HepG2 (cell line): ENCODE data around the gene UQCRC1. TPM values are rescaled to one million over a fixed set of nuclear protein-coding genes. Genes with fewer than 3 reads are reported as not detected.

ENCODE experiments used
- FOSL2 ChIP-seq: sonication (generic); formaldehyde crosslinking; IDR thresholded peaks from 2 replicates; pipeline ENCODE4 v1.4.0; 2020; ENCODE audit warnings: missing genetic modification reagents
- MTF1 ChIP-seq: sonication (generic); formaldehyde crosslinking; IDR thresholded peaks from 2 replicates; pipeline ENCODE4 v1.5.0; 2020; ENCODE audit warnings: missing genetic modification reagents
- SRY ChIP-seq: sonication (generic); formaldehyde crosslinking; IDR thresholded peaks from 2 replicates; pipeline ENCODE4 v1.8.0; 2022; ENCODE audit warnings: mild to moderate bottlenecking, missing genetic modification reagents
- TBX3 ChIP-seq: fragments of 450-650 bp; IDR thresholded peaks from 2 replicates; pipeline ENCODE4 v1.6.1; 2017; ENCODE audit warnings: antibody characterized with exemption, mild to moderate bottlenecking, inconsistent platforms, borderline replicate concordance
- TFAP4 ChIP-seq: sonication (generic); IDR thresholded peaks from 2 replicates; pipeline ENCODE4 v1.6.1; 2016; ENCODE audit warnings: low read depth, borderline replicate concordance
- ZNF414 ChIP-seq: sonication (generic); formaldehyde crosslinking; IDR thresholded peaks from 2 replicates; pipeline ENCODE4 v1.5.0; 2020; ENCODE audit warnings: missing genetic modification reagents
- ZNF44 ChIP-seq: sonication (generic); formaldehyde crosslinking; IDR thresholded peaks from 2 replicates; pipeline ENCODE4 v1.5.1; 2020; ENCODE audit warnings: mild to moderate bottlenecking, missing genetic modification reagents
- ZNF546 ChIP-seq: sonication (generic); formaldehyde crosslinking; conservative IDR thresholded peaks from 2 replicates; pipeline ENCODE4 v1.8.1; 2023; ENCODE audit warnings: mild to moderate bottlenecking, missing genetic modification reagents
- ZNF609 ChIP-seq: sonication (generic); formaldehyde crosslinking; IDR thresholded peaks from 2 replicates; pipeline ENCODE4 v1.4.0; 2020; ENCODE audit warnings: mild to moderate bottlenecking, missing genetic modification reagents, borderline replicate concordance
- ZNF768 ChIP-seq: sonication (generic); formaldehyde crosslinking; IDR thresholded peaks from 2 replicates; pipeline ENCODE4 v1.4.0; 2020; ENCODE audit warnings: missing genetic modification reagents
- ZNF800 ChIP-seq: sonication (generic); formaldehyde crosslinking; IDR thresholded peaks from 2 replicates; pipeline ENCODE4 v1.4.0; 2020; ENCODE audit warnings: missing genetic modification reagents
- polyA plus RNA-seq, 8 experiments: library from polyadenylated mRNA; depleted of rRNA in 3 of 8; stranded (reverse) in 7 of 8; unstranded in 1 of 8; fragments of >200 nt; fragmentation: Illumina TruSeq in 4 of 8; extraction: Trizol in 4 of 8; gene quantifications; 2 replicates each; pipeline versions ENCODE4 v1.2.1 to v1.2.3, GENCODE V29; 2011 to 2016; ENCODE audit warnings: low read depth in 4 of 8, missing spikeins in 1 of 8, mixed read lengths in 1 of 8; ENCODE audit not compliant: insufficient read depth in 1 of 8
- total RNA-seq, 5 experiments: library from RNA; depleted of rRNA; stranded (reverse); fragments of >200 nt; fragmentation: Illumina TruSeq; extraction: Trizol; gene quantifications; 2 replicates each; pipeline ENCODE4 v1.2.3, GENCODE V29; 2016; ENCODE audit warnings: low read depth in 1 of 5
- TF ChIP-seq, protein P1 (sequence below): IDR thresholded peaks from 2 replicates; pipeline ENCODE4 v1.6.1; 2012; ENCODE audit warnings: inconsistent platforms
- TF ChIP-seq, protein P2 (sequence below), 2 experiments: sonication (generic) in 1 of 2; formaldehyde crosslinking in 1 of 2; IDR thresholded peaks; 2 replicates each; pipeline versions ENCODE4 v1.4.0 to v1.6.1; 2018 to 2020; ENCODE audit warnings: missing genetic modification reagents in 2 of 2, borderline replicate concordance in 1 of 2, low read depth in 1 of 2, mild to moderate bottlenecking in 1 of 2, missing biosample characterization in 1 of 2
- TF ChIP-seq, protein P3 (sequence below): sonication (generic); formaldehyde crosslinking; IDR thresholded peaks from 2 replicates; pipeline ENCODE4 v1.4.0; 2020; ENCODE audit warnings: missing genetic modification reagents
- TF ChIP-seq, protein P4 (sequence below): IDR thresholded peaks from 2 replicates; pipeline ENCODE4 v1.6.1; 2016; ENCODE audit warnings: control low read depth

UQCRC1 gene
- total and polyA plus RNA-seq, 2 of the 13 experiments (the other 11 are each of a cell fraction or from before 2014, with no cell fraction given) = 316 to 680 TPM

GRCh38 chr3:48560648-48561018 is 48.8 kb downstream of the UQCRC1 start (continued):
- TF ChIP-seq ZNF44 (no peak), ZNF609 (CRISPR knock-in tag) (0 out of 2 replicates have a peak, but pooled peaks have one; percentile 11), MTF1 (CRISPR knock-in tag) (no peak), TBX3 (no peak), FOSL2 (no peak), SRY (no peak), TFAP4 (peak; percentile 65; the same call in 1 of the 2 replicates), ZNF800 (CRISPR knock-in tag) (no peak), ZNF414 (CRISPR knock-in tag) (no peak), ZNF546 (CRISPR knock-in tag) (0 out of 2 replicates have a peak, but pooled peaks have one; percentile 6), ZNF768 (CRISPR knock-in tag) (peak; percentile 52; the same call in 1 of the 2 replicates)
- TF ChIP-seq, protein P1, sequence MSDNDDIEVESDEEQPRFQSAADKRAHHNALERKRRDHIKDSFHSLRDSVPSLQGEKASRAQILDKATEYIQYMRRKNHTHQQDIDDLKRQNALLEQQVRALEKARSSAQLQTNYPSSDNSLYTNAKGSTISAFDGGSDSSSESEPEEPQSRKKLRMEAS = 0 out of 2 replicates have a peak, but pooled peaks have one; percentile 3
- TF ChIP-seq, protein P2, sequence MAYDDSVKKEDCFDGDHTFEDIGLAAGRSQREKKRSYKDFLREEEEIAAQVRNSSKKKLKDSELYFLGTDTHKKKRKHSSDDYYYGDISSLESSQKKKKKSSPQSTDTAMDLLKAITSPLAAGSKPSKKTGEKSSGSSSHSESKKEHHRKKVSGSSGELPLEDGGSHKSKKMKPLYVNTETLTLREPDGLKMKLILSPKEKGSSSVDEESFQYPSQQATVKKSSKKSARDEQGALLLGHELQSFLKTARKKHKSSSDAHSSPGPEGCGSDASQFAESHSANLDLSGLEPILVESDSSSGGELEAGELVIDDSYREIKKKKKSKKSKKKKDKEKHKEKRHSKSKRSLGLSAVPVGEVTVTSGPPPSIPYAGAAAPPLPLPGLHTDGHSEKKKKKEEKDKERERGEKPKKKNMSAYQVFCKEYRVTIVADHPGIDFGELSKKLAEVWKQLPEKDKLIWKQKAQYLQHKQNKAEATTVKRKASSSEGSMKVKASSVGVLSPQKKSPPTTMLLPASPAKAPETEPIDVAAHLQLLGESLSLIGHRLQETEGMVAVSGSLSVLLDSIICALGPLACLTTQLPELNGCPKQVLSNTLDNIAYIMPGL (CRISPR knock-in tag; IDR thresholded peaks at IDR 0.05; ENCODE audit: borderline replicate concordance in 1 of 2, low read depth in 1 of 2) = no peak
- TF ChIP-seq, protein P3, sequence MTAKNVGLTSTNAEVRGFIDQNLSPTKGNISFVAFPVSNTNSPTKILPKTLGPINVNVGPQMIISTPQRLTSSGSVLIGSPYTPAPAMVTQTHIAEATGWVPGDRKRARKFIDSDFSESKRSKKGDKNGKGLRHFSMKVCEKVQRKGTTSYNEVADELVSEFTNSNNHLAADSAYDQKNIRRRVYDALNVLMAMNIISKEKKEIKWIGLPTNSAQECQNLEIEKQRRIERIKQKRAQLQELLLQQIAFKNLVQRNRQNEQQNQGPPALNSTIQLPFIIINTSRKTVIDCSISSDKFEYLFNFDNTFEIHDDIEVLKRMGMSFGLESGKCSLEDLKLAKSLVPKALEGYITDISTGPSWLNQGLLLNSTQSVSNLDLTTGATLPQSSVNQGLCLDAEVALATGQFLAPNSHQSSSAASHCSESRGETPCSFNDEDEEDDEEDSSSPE (CRISPR knock-in tag) = no peak
- TF ChIP-seq, protein P4, sequence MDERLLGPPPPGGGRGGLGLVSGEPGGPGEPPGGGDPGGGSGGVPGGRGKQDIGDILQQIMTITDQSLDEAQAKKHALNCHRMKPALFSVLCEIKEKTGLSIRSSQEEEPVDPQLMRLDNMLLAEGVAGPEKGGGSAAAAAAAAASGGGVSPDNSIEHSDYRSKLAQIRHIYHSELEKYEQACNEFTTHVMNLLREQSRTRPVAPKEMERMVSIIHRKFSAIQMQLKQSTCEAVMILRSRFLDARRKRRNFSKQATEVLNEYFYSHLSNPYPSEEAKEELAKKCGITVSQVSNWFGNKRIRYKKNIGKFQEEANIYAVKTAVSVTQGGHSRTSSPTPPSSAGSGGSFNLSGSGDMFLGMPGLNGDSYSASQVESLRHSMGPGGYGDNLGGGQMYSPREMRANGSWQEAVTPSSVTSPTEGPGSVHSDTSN = no peak
